ENCODE data around the gene LYVE1.
"Not testable (repeated sequence)": the region's sequence is repeated elsewhere in the genome, so short reads cannot be mapped to it uniquely, and the experiment has no call there.

The LYVE1 gene

GRCh38 chr11:10601837-10602236 is 33.4 kb upstream of the LYVE1 start:
- no peak overlapping the region for H3K4me3 ChIP-seq (ENCODE audit: low read depth, low read length)
- TF ChIP-seq CTCF (IDR thresholded peaks at IDR 0.05; ENCODE audit: borderline replicate concordance, insufficient read depth, low read depth, low read length), result no peak

GRCh38 chr11:10600570-10601248 is 32.2 kb upstream of the LYVE1 start:
- TF ChIP-seq CTCF (IDR thresholded peaks at IDR 0.05; ENCODE audit: borderline replicate concordance, insufficient read depth, low read depth, low read length), result no peak
- no peak overlapping the region for H3K4me3 ChIP-seq (ENCODE audit: low read depth, low read length)

DNA sequence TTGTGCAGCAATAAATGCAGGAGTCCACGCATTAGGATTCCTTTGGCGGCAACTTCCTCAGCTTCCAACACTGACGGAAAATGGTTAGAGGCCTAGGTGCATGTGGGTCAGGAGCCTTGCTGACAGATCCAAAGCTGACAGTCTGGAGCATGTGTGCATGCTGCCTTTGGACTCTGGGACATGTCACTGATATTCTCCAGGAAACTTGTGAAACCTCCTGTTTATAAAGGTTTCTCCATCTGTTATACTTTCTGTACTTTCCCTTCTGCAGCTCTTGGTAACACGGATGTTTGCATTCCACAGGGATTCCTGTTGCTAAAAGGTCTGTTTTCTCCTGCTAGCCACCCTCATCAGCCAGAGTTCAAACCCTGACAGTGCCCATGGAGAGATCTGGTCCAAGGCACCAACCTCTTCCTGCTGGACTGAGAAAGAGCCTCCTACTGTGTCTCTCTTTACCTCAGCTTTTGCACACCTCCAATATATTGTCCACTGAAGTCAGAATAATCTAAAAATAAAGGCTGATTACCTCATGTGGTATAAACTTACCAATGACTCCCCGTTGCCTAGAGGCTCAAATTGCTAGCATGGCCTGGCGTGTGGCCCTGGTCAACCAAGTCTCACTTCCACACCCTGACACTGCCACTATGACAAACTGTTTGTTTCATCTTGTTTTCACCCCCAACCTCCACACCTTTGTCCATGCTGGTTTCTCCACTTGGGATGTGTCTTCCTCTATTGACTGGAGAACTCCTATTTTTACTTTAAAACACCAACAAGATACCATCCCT is 31.1 kb upstream of the LYVE1 start:
- no peak overlapping the region for H3K4me3 ChIP-seq (ENCODE audit: low read depth, low read length)

DNA sequence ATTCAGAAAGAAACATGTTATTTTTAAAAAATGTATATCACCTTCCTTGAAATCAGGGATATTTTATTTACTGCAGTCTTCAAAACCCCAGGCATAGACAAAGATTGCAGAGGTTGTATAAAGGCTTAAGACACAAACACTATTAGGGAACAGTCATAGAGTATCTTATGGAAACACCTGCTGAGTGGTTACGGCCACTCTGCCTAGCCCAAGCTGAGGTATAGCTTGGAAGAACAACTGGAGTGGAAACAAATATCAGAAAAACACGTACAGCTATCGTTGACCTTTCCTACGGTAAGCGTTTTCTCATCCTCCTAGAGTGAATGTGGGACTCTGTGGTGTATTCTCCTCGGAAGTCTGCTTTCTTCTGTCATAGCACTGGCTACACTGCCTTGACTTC is 30.4 kb upstream of the LYVE1 start:
- H3K4me3 ChIP-seq (ENCODE audit: low read depth, low read length), result no peak overlapping the region
- no peak for TF ChIP-seq CTCF (IDR thresholded peaks at IDR 0.05; ENCODE audit: borderline replicate concordance, insufficient read depth, low read depth, low read length)

More for the DNA sequence above, 31.1 kb upstream of the LYVE1 start:
- TF ChIP-seq CTCF (IDR thresholded peaks at IDR 0.05; ENCODE audit: borderline replicate concordance, insufficient read depth, low read depth, low read length), result no peak

GRCh38 chr11:10597877-10598351 is 29.4 kb upstream of the LYVE1 start:
- no peak overlapping the region for H3K4me3 ChIP-seq (ENCODE audit: low read depth, low read length)

GRCh38 chr11:10595840-10596239 is 27.4 kb upstream of the LYVE1 start:
- not testable (repeated sequence) for H3K4me3 ChIP-seq (ENCODE audit: low read depth, low read length)

More at GRCh38 chr11:10597877-10598351, 29.4 kb upstream of the LYVE1 start:
- no peak for TF ChIP-seq CTCF (IDR thresholded peaks at IDR 0.05; ENCODE audit: borderline replicate concordance, insufficient read depth, low read depth, low read length)

GRCh38 chr11:10594407-10594806 is 25.9 kb upstream of the LYVE1 start:
- no peak for TF ChIP-seq CTCF (IDR thresholded peaks at IDR 0.05; ENCODE audit: borderline replicate concordance, insufficient read depth, low read depth, low read length)
- no peak overlapping the region for H3K4me3 ChIP-seq (ENCODE audit: low read depth, low read length)

All from GM12875 (cell line).